Measurements from ENCODE around the gene TBCD.
A peak's percentile ranks its signal among the peaks of the same experiment; 100 is the strongest.

TBCD gene

DNA sequence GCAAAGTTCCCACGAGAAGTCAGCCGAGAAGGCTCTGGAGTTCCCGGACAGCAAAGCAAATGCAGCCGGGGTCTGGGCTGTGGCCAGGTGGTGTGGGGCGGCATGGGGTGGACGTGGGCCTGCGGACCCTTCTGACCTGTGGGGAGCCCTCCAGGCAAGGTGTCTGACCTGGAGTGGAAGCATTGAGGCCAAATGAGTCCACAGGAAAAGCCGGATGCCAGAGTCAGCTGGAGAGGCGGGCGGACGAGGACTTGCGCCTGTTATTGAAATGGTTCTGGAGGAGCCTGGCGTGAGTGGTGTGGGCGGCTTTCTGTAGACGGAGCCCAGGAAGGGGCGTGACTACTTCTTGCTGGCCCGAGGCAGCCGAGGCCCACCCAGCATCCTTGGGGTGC is 138.5 kb downstream of the TBCD start:
- peak overlapping the region; percentile 99 for H3K27ac ChIP-seq
- TF ChIP-seq, protein P1, sequence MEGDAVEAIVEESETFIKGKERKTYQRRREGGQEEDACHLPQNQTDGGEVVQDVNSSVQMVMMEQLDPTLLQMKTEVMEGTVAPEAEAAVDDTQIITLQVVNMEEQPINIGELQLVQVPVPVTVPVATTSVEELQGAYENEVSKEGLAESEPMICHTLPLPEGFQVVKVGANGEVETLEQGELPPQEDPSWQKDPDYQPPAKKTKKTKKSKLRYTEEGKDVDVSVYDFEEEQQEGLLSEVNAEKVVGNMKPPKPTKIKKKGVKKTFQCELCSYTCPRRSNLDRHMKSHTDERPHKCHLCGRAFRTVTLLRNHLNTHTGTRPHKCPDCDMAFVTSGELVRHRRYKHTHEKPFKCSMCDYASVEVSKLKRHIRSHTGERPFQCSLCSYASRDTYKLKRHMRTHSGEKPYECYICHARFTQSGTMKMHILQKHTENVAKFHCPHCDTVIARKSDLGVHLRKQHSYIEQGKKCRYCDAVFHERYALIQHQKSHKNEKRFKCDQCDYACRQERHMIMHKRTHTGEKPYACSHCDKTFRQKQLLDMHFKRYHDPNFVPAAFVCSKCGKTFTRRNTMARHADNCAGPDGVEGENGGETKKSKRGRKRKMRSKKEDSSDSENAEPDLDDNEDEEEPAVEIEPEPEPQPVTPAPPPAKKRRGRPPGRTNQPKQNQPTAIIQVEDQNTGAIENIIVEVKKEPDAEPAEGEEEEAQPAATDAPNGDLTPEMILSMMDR (conservative IDR thresholded peaks at IDR 0.05): no peak
- no peak for TF ChIP-seq ZFX (IDR thresholded peaks at IDR 0.05)

DNA sequence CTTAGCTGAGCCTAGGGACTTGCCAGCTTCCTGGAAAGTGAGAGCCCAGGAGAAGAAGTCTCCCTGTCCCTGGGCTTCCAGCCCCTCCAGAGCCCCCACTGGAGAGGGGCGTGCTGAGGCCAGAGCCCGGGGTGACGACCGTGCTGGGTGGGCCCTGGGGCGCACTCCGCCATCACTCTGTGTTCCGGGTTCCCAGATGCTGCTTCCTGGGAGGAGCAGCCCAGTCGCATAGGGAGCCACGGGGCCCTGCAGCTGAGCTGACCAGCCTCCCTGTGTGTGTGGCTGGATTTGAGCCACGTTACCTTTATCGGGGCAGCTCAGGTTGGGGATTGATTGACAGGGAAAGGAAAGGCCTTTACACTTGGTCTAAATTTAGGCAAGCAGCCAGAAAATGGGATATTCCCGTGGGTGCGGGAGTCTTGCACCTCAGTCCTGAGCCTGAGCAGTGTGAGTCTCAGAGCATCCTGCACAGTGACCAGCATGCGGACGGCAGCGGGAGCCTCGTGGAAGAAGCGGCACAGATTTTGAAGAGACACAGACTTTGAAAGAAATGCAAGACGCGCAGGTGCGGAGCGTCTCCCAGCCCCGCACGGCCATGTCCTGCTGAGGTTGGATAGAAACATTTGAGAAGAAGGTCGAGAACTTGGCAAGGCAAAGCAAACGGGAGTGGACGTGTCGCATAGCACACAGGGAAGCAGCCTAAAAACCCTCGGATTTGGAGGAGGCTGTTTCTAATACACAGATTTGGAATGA is 139.2 kb downstream of the TBCD start:
- TF ChIP-seq, protein P1 (conservative IDR thresholded peaks at IDR 0.05): no peak
- no peak for TF ChIP-seq ZFX (IDR thresholded peaks at IDR 0.05)
- peak overlapping the region; percentile 99 for H3K27ac ChIP-seq

DNA sequence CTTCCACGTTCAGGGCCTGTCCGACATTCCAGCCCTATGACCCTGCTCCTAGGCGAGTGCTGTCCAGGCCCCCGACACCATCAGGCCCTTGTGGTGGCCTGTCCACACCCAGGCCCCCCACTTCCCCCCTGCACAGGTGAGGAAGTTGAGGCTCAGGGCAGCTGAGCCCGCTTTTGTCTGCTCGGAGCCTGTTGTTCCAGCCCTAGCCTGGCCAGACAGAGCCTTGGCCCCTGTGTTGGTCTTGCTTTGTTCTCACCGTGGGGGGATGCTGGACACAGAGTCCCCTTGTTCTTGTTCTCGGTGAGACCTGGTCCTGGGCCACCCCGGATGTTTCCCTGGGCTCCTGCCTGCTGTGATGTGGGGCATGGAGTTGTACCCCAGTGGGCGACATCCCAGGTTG is 140.0 kb downstream of the TBCD start:
- H3K27ac ChIP-seq: peak overlapping the region; percentile 99
- TF ChIP-seq, protein P1 (conservative IDR thresholded peaks at IDR 0.05): no peak
- no peak for TF ChIP-seq ZFX (IDR thresholded peaks at IDR 0.05)

DNA sequence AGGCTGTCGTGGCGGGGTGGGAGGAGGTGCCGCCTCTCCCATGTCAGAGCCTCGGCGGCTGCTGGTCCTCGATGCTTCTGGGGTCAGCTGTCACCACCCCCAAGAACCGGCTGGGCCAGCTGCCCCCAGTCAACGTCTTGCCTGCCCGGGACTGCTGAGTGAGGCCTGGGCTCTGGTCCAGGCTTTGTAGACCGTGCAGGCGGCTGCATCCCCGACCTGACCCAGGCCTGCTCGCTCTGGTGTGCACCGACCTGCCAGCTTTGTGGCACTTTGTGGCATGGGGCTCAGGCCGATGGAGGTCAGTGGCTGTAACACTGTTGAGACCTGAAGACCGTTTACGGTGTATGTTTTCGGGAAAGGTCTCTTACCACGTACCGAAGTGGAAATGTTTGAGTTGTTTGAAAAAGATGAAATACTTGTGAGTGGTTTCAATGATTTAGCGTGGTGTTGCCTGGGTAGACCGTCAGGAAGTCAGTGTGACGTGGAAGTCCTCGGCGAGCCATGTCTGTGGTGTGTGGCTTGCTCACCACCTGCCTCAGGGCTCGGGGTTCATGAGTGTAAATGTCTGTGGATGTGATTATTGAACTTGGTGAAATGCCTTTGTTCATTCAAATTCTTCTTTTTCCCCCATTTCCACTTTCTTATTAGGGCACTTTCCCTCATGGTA is 141.2 kb downstream of the TBCD start:
- peak overlapping the region; percentile 99 for H3K27ac ChIP-seq
- TF ChIP-seq ZFX (IDR thresholded peaks at IDR 0.05): no peak
- TF ChIP-seq, protein P1 (conservative IDR thresholded peaks at IDR 0.05): no peak

DNA sequence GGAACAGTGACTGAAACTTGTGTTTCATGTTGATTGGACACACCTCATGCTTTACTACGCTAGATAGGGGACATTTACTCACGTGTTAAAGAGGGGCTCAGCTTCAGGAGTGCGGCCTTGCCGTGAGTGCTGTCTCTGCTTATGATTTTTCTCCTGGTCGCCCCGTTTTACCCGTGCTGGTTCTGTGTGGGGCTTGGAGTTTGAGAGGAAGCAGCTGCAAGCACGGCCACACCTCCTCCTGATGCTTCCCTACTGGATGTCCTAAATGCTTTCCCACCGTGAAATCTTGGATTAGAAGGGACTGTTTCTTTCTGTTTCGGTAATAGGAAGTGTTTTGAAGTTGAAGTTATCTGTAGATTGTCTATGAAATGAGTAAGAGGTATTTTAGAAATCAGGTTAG is 141.9 kb downstream of the TBCD start:
- H3K27ac ChIP-seq: no peak overlapping the region
- no peak for TF ChIP-seq ZFX (IDR thresholded peaks at IDR 0.05)
- TF ChIP-seq, protein P1 (conservative IDR thresholded peaks at IDR 0.05): no peak

DNA sequence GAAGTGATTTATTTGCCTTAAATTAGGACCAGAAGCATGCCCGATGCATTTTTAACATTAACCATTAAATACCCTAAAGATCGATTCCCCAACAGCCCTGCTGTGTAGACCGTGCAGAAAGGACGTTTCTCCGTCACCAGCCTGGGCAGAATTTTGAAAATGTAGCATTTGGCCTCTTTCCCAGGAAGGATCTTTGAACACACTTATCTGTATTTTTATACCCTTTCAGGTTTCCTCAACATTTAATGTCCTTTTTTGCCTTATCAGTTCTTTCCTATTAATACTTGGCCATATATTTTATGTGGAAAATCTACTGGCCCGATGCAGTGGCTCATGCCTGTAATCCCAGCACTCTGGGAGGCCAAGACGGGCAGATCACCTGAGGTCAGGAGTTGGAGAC is 142.5 kb downstream of the TBCD start:
- peak overlapping the region; percentile 1; the same call in 1 of the 2 replicates for H3K27ac ChIP-seq
- no peak for TF ChIP-seq ZFX (IDR thresholded peaks at IDR 0.05)
- TF ChIP-seq, protein P1 (conservative IDR thresholded peaks at IDR 0.05): no peak

DNA sequence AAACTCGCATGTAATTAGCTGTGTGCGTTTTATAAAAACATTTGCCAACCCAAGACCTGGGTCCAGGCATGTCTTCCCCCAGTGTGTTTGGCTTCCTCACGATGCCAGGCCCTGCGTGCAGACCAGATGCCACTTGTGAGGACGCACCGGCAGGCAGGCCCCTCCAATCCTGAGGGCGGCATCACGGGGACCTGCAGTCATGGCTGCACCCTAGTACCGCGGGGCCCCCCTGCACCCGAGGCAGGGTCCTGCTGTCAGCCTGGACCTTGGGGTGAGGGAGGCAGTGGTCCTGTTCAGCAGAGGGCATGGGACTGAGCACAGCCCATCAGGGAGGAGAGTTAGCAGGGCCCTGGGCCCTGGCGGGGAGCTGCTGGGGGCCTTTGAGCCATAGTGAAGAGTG is 143.2 kb downstream of the TBCD start:
- H3K27ac ChIP-seq: peak overlapping the region; percentile 1; the same call in 1 of the 2 replicates
- TF ChIP-seq, protein P1 (conservative IDR thresholded peaks at IDR 0.05): no peak
- no peak for TF ChIP-seq ZFX (IDR thresholded peaks at IDR 0.05)

All from C4-2B (cell line).